A673 (cell line): ENCODE measurements around the gene EGR2. TPM values are rescaled to one million over a fixed set of nuclear protein-coding genes. Genes with fewer than 3 reads are reported as not detected.

Experiments used
- BruUV-seq: library from RNA; stranded (reverse); fragments of 400-500 nt; replicated peaks from 2 replicates; lab custom pipeline; 2021; lab: Mats Ljungman, UMichigan
- CTCF ChIA-PET: fragments of 300-600 bp; sonication (Branson Sonifier 250); formaldehyde crosslinking; loops from one replicate; lab custom pipeline; 2022; ENCODE audit warnings: antibody characterized with exemption; lab: Charles Lee
- POLR2A ChIA-PET: fragments of 300-600 bp; sonication (Branson Sonifier 250); formaldehyde crosslinking; loops from one replicate; lab custom pipeline; 2022; ENCODE audit warnings: antibody characterized with exemption; ENCODE audit not compliant: low non-redundant PET; lab: Charles Lee
- DNase-seq: peaks from one replicate; pipeline ENCODE4 v3.0.0-alpha.2; 2015; ENCODE audit warnings: low spot score
- H3K27ac ChIP-seq: fragments of 200-600 bp; sonication (generic); 2 replicates; pipeline ENCODE4 v1.5.1; 2016; ENCODE audit warnings: mixed run types, low read depth, mild to moderate bottlenecking, mixed read lengths, antibody characterized with exemption, low read length; ENCODE audit not compliant: poor library complexity, severe bottlenecking
- H3K27me3 ChIP-seq: fragments of 200-600 bp; sonication (generic); replicated peaks from 2 replicates; pipeline ENCODE4 v1.6.1; 2017; ENCODE audit warnings: mixed run types, low read depth, mild to moderate bottlenecking, mixed read lengths, antibody characterized with exemption, low read length; ENCODE audit not compliant: insufficient read depth, poor library complexity
- H3K36me3 ChIP-seq: fragments of 200-600 bp; sonication (generic); 2 replicates; pipeline ENCODE4 v1.6.1; 2016; ENCODE audit warnings: mixed run types, mild to moderate bottlenecking, mixed read lengths, antibody characterized with exemption, low read length; ENCODE audit not compliant: insufficient read depth, poor library complexity, severe bottlenecking
- H3K4me1 ChIP-seq: fragments of 200-600 bp; sonication (generic); 2 replicates; pipeline ENCODE4 v1.6.1; 2017; ENCODE audit warnings: mixed run types, mild to moderate bottlenecking, mixed read lengths, antibody characterized with exemption, low read length; ENCODE audit not compliant: insufficient read depth, poor library complexity, severe bottlenecking
- H3K4me3 ChIP-seq: fragments of 200-600 bp; sonication (generic); 2 replicates; pipeline ENCODE4 v1.5.1; 2016; ENCODE audit warnings: low read depth, mixed run types, mild to moderate bottlenecking, mixed read lengths, low read length; ENCODE audit not compliant: poor library complexity, severe bottlenecking
- H3K9me3 ChIP-seq: fragments of 200-600 bp; sonication (generic); 2 replicates; pipeline ENCODE4 v1.6.1; 2016; ENCODE audit warnings: mixed run types, low read depth, mild to moderate bottlenecking, mixed read lengths, antibody characterized with exemption, low read length; ENCODE audit not compliant: poor library complexity, severe bottlenecking
- CTCF ChIP-seq: fragments of 300-800, 200-600 bp; sonication (generic); conservative IDR thresholded peaks from 2 replicates; pipeline ENCODE4 v1.5.1; 2017; ENCODE audit warnings: low read depth, mild to moderate bottlenecking, antibody characterized with exemption, low read length, moderate library complexity, mixed read lengths
- EZH2 ChIP-seq: fragments of 200-600 bp; sonication (generic); IDR thresholded peaks from 2 replicates; pipeline ENCODE4 v1.6.1; 2017; ENCODE audit warnings: borderline replicate concordance, low read depth, mild to moderate bottlenecking, mixed read lengths, antibody characterized with exemption, low read length; ENCODE audit not compliant: poor library complexity, severe bottlenecking
- intact Hi-C: fragments of 100-400 bp; cut with micrococcal nuclease; formaldehyde crosslinking; loops from one replicate; pipeline ENCODE4 v1.10.0; 2022; ENCODE audit not compliant: unreplicated experiment
- total RNA-seq: library from RNA; stranded (reverse); gene quantifications from 2 replicates; pipeline ENCODE4 v1.2.3, GENCODE V29; 2021

EGR2 gene
- total RNA-seq, 1 experiment from 2014 or later = 18.3 TPM

GRCh38 chr10:62853710-62854109 is 37.5 kb upstream of the EGR2 start:
- Histone ChIP-seq H3K36me3 (no peaks in the 10 kb centered on the region), H3K9me3 (no peaks in the 10 kb centered on the region), H3K4me3 (no peak overlapping the region), H3K4me1 (no peaks in the 10 kb centered on the region), H3K27ac (no peak overlapping the region), H3K27me3 (no peaks in the 10 kb centered on the region)
- intact Hi-C loops = no loop called here
- POLR2A ChIA-PET = no interaction called here
- no TSS peak for BruUV-seq
- TF ChIP-seq CTCF (no peak), EZH2 (no peak)
- DNase-seq = no peak
- CTCF ChIA-PET = no interaction called here

GRCh38 chr10:62852961-62853702 is 37.0 kb upstream of the EGR2 start:
- H3K36me3 ChIP-seq = no peaks in the 10 kb centered on the region
- no peak overlapping the region for H3K27ac ChIP-seq
- no TSS peak for BruUV-seq
- H3K4me1 ChIP-seq = no peaks in the 10 kb centered on the region
- TF ChIP-seq EZH2 (no peak), CTCF (no peak)
- H3K9me3 ChIP-seq = no peaks in the 10 kb centered on the region
- no peaks in the 10 kb centered on the region for H3K27me3 ChIP-seq
- intact Hi-C loops = no loop called here
- no peak for DNase-seq
- ChIA-PET CTCF (no interaction called here), POLR2A (no interaction called here)
- no peak overlapping the region for H3K4me3 ChIP-seq

- no peaks in the 10 kb centered on the region for H3K27me3 ChIP-seq
- no peak overlapping the region for H3K27ac ChIP-seq
- ChIA-PET POLR2A (no interaction called here), CTCF (no interaction called here)
- H3K4me1 ChIP-seq = no peaks in the 10 kb centered on the region
- peak; percentile 55 for TF ChIP-seq CTCF
- TF ChIP-seq EZH2 = no peak
- no TSS peak for BruUV-seq
- no peaks in the 10 kb centered on the region for H3K36me3 ChIP-seq
- no peak overlapping the region for H3K4me3 ChIP-seq
- intact Hi-C loops = no loop called here
- peak; percentile 46 for DNase-seq
- H3K9me3 ChIP-seq = peaks cover 7% of the 10 kb centered on the region
Observed at GRCh38 chr10:62851442-62851841, 35.3 kb upstream of the EGR2 start.
